ENCODE data around the gene IRGC.
"Not testable (repeated sequence)": the region's sequence is repeated elsewhere in the genome, so short reads cannot be mapped to it uniquely, and the experiment has no call there.

IRGC gene

GRCh38 chr19:43755256-43755801 is 39.5 kb downstream of the IRGC start:
- peak; percentile 95 for FAIRE-seq

DNA sequence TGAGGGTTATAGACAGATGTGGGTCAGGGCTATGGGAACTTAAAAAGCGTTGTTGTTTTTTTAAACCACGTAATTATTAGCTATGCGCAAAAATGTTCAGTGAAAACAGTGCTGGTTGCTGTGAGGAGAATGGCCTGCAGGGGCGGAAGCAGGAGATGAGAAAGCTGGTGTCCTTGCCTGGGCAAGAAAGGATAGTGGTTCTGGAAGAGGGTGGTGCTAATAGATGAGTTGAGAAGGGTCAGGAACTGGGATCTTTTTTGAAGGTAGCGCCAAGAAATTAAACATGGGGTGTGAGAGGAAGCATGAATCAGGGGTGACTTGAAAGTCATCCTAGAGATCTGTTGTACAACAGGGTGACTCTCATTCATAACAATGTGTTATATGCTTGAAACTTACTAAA is 43.6 kb downstream of the IRGC start:
- FAIRE-seq: no peak

DNA sequence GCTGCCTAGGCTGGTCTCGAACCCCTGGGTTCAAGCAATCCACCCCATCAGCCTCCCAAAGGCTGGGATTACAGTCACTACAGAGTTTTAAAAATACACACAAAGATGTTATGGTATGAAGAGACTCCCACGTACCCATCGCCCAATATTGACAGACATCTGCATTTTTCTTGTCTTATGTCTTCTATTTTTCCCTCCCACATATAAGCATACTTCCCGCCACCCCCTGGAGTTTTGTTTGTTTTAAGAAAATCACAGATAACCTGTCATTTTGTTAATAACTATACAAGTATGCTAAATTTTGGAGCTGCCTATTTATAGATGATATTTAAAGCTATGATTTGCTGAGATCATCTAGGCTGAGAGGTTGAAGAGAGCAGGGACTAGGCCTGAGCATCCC is 45.1 kb downstream of the IRGC start:
- FAIRE-seq: no peak

DNA sequence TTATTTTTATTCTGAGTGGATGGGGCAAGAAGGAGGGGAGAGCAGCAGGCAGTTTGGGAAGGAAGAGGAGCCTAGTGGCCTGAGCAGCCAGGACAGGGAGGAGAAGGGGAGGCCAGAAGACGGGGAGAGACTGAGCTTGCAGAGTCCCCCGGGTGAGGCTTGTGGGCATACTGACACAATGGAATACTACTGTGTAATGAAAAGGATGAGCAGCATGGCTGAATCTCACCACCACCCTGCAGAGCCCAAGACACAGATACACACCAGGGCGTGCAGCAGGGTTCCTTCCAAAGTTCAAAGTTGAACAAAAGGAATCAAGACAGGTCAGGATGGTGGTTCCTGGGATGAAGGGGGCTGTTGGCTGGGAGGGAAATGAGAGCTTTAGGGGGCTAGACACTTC is 46.9 kb downstream of the IRGC start:
- FAIRE-seq: no peak

GRCh38 chr19:43763473-43763939 is 47.6 kb downstream of the IRGC start:
- FAIRE-seq: no peak

GRCh38 chr19:43764684-43765083 is 48.8 kb downstream of the IRGC start:
- not testable (repeated sequence) for FAIRE-seq

DNA sequence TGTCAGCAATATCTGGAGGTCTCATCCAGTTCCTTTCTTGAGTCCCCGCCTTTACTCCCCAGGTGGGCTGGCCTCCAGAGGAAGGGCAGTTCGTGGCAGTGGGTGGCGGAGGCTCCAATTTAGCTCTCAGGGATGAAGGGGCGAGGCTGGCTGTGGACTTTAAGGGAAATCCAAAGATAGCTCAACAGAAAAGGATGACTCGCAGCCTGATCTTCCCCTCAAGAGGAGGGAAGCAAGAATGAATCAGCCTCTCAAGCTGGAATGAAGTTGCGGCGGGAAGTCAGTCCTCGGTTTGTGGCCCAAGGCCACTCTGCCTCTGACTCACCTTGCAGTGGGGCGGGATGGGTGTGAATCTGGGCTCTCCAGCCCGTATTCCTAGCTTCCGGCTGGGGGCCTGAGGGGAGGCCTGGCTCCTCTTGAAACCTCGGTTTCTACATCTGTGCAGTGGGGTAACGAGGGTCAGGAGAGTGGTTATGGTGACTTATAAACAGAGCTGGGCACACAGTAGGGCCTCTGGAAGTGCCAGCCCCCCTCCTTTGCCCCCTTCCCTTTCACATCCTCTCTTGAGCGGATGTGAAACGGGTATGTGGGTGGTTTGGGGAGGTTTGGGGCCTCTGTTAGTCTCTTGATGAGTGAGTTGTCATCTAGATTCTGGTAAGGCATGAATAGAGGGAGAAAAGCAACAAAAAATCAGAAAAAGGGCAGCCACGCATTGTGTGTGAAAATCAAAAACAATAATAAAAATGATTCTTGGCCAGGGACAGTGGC is 49.4 kb downstream of the IRGC start:
- no peak for FAIRE-seq

DNA sequence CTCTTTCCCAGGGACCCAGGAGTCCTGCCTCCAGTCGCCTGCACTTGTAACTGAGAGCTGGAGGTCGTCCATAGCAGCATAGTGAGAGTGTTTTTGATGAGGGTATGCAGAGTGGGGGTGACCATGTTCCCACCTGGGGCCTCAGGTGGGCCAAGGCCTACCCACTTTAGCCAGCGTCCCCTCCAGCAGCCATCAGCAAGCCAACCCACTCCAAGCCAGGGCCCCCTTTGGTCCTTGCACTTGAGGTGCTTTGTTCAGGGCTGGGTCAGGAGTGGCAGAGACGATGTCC is 50.8 kb downstream of the IRGC start:
- no peak for FAIRE-seq

DNA sequence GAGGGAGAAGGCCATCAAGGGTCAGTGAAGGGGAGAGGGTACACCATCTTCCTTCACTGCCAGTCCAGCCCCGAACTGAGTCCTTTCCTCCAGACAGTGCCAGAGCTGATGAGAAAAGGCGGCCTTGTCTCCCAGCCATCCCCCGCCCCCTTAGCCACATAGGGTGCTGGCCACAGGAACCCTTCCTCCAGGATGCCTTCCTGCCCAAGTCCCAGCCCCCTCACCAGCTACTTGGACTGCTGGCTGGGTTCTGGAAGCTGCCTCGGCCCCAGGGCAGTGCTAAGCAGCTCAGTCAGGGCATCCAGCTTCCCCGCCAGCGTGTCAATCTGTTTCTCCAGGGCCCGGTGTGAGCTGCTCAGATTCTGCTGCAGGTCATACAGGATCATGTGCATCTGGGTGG is 51.4 kb downstream of the IRGC start:
- FAIRE-seq: no peak

- no peak for FAIRE-seq
Observed at GRCh38 chr19:43767818-43768217, 51.9 kb downstream of the IRGC start.

GRCh38 chr19:43768273-43769050 is 52.6 kb downstream of the IRGC start:
- no peak for FAIRE-seq

DNA sequence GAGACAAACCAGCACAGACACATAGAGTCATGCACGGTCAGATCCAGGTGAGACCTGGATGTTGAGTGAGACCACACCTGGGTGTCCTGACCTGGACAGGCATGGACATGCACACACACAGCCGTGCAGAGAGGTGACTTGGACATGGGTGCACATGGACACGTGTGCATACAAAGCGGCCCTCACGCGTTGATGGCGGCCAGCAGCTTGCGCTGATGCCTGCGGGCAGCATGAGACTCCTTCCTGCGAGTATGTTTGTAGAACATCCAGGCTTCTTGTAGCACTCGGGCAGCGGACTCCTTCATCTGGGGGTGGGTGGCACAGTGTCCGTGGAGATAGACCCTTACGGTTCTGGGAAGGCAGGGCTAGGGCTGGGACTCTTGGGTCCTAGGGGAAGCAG is 53.4 kb downstream of the IRGC start:
- FAIRE-seq: no peak

Measured in G401.6 (cell line).